ENCODE measurements around the gene ARHGEF3.
"Not testable (repeated sequence)": the region's sequence is repeated elsewhere in the genome, so short reads cannot be mapped to it uniquely, and the experiment has no call there.

- TF ChIP-seq POLR2A (IDR thresholded peaks at IDR 0.05); CTCF (IDR thresholded peaks at IDR 0.05); POLR2AphosphoS5 (IDR thresholded peaks at IDR 0.05; ENCODE audit: insufficient read depth in 1 of 2, low read depth in 1 of 2): not testable (repeated sequence)
Observed at GRCh38 chr3:56692520-56693433, 109.0 kb downstream of the ARHGEF3 start.
